ENCODE measurements around the gene FOXF2.

FOXF2 gene

GRCh38 chr6:1404713-1405098, 15.3 kb downstream of the FOXF2 start:
- H3K4me1 Mint-ChIP-seq (ENCODE audit: low read depth) = no peaks in the 10 kb centered on the region

GRCh38 chr6:1405221-1405620, 15.8 kb downstream of the FOXF2 start:
- Mint-ChIP-seq H3K4me3 (no peak overlapping the region), H3K27ac (no peak overlapping the region), H3K9me3 (no peaks in the 10 kb centered on the region), H3K4me1 (ENCODE audit: low read depth) (no peaks in the 10 kb centered on the region), H3K36me3 (ENCODE audit: low read depth) (no peaks in the 10 kb centered on the region), H3K27me3 (ENCODE audit: low read depth) (peaks cover 9% of the 10 kb centered on the region)

More at GRCh38 chr6:1404713-1405098, 15.3 kb downstream of the FOXF2 start:
- Mint-ChIP-seq H3K4me3 (no peak overlapping the region), H3K27ac (no peak overlapping the region), H3K36me3 (ENCODE audit: low read depth) (no peaks in the 10 kb centered on the region), H3K27me3 (ENCODE audit: low read depth) (peaks cover 9% of the 10 kb centered on the region), H3K9me3 (no peaks in the 10 kb centered on the region)

- no peak overlapping the region for H3K4me3 Mint-ChIP-seq
- H3K4me1 Mint-ChIP-seq (ENCODE audit: low read depth) = no peaks in the 10 kb centered on the region
- no peaks in the 10 kb centered on the region for H3K36me3 Mint-ChIP-seq (ENCODE audit: low read depth)
- H3K27me3 Mint-ChIP-seq (ENCODE audit: low read depth) = peaks cover 9% of the 10 kb centered on the region
- no peak overlapping the region for H3K27ac Mint-ChIP-seq
- no peaks in the 10 kb centered on the region for H3K9me3 Mint-ChIP-seq
Measured at GRCh38 chr6:1406306-1407072, 17.1 kb downstream of the FOXF2 start.

GRCh38 chr6:1407499-1407990, 18.2 kb downstream of the FOXF2 start:
- H3K4me3 Mint-ChIP-seq = no peak overlapping the region
- H3K27ac Mint-ChIP-seq = no peak overlapping the region
- H3K4me1 Mint-ChIP-seq (ENCODE audit: low read depth) = no peaks in the 10 kb centered on the region
- H3K27me3 Mint-ChIP-seq (ENCODE audit: low read depth) = peaks cover 13% of the 10 kb centered on the region
- no peaks in the 10 kb centered on the region for H3K36me3 Mint-ChIP-seq (ENCODE audit: low read depth)
- H3K9me3 Mint-ChIP-seq = no peaks in the 10 kb centered on the region

GRCh38 chr6:1409774-1410465, 20.5 kb downstream of the FOXF2 start:
- Mint-ChIP-seq H3K4me1 (ENCODE audit: low read depth) (no peaks in the 10 kb centered on the region), H3K27me3 (ENCODE audit: low read depth) (peaks cover 19% of the 10 kb centered on the region), H3K36me3 (ENCODE audit: low read depth) (no peaks in the 10 kb centered on the region), H3K4me3 (no peak overlapping the region), H3K9me3 (no peaks in the 10 kb centered on the region), H3K27ac (no peak overlapping the region)

- H3K27ac Mint-ChIP-seq = no peak overlapping the region
- no peaks in the 10 kb centered on the region for H3K4me1 Mint-ChIP-seq (ENCODE audit: low read depth)
- H3K36me3 Mint-ChIP-seq (ENCODE audit: low read depth) = no peaks in the 10 kb centered on the region
- H3K27me3 Mint-ChIP-seq (ENCODE audit: low read depth) = peaks cover 19% of the 10 kb centered on the region
- no peak overlapping the region for H3K4me3 Mint-ChIP-seq
- no peaks in the 10 kb centered on the region for H3K9me3 Mint-ChIP-seq
Measured at GRCh38 chr6:1412901-1413300, 23.5 kb downstream of the FOXF2 start.

- Mint-ChIP-seq H3K27ac (no peak overlapping the region), H3K9me3 (no peaks in the 10 kb centered on the region), H3K27me3 (ENCODE audit: low read depth) (peaks cover 10% of the 10 kb centered on the region), H3K36me3 (ENCODE audit: low read depth) (no peaks in the 10 kb centered on the region), H3K4me3 (no peak overlapping the region), H3K4me1 (ENCODE audit: low read depth) (no peaks in the 10 kb centered on the region)
Measured at GRCh38 chr6:1415416-1416063, 26.2 kb downstream of the FOXF2 start.

- Mint-ChIP-seq H3K4me1 (ENCODE audit: low read depth) (no peaks in the 10 kb centered on the region), H3K36me3 (ENCODE audit: low read depth) (no peaks in the 10 kb centered on the region), H3K27ac (no peak overlapping the region), H3K4me3 (no peak overlapping the region), H3K27me3 (ENCODE audit: low read depth) (peaks cover 10% of the 10 kb centered on the region), H3K9me3 (no peaks in the 10 kb centered on the region)
Measured at GRCh38 chr6:1416191-1416760, 26.9 kb downstream of the FOXF2 start.

- no peak overlapping the region for H3K27ac Mint-ChIP-seq
- no peaks in the 10 kb centered on the region for H3K9me3 Mint-ChIP-seq
- no peaks in the 10 kb centered on the region for H3K4me1 Mint-ChIP-seq (ENCODE audit: low read depth)
- H3K27me3 Mint-ChIP-seq (ENCODE audit: low read depth) = peaks cover 10% of the 10 kb centered on the region
- H3K36me3 Mint-ChIP-seq (ENCODE audit: low read depth) = no peaks in the 10 kb centered on the region
- H3K4me3 Mint-ChIP-seq = no peak overlapping the region
Measured at GRCh38 chr6:1416820-1417219, 27.4 kb downstream of the FOXF2 start.

- no peaks in the 10 kb centered on the region for H3K4me1 Mint-ChIP-seq (ENCODE audit: low read depth)
- H3K4me3 Mint-ChIP-seq = no peak overlapping the region
- H3K27ac Mint-ChIP-seq = no peak overlapping the region
- H3K36me3 Mint-ChIP-seq (ENCODE audit: low read depth) = no peaks in the 10 kb centered on the region
- H3K27me3 Mint-ChIP-seq (ENCODE audit: low read depth) = peaks cover 6% of the 10 kb centered on the region
- no peaks in the 10 kb centered on the region for H3K9me3 Mint-ChIP-seq
Measured at GRCh38 chr6:1417718-1418117, 28.3 kb downstream of the FOXF2 start.

- Mint-ChIP-seq H3K4me3 (no peak overlapping the region), H3K27ac (no peak overlapping the region)
Measured at GRCh38 chr6:1418471-1419191, 29.3 kb downstream of the FOXF2 start.

GRCh38 chr6:1420382-1420781, 31.0 kb downstream of the FOXF2 start:
- Mint-ChIP-seq H3K4me1 (ENCODE audit: low read depth) (peaks cover 1% of the 10 kb centered on the region), H3K9me3 (no peaks in the 10 kb centered on the region), H3K36me3 (ENCODE audit: low read depth) (no peaks in the 10 kb centered on the region), H3K4me3 (no peak overlapping the region), H3K27ac (no peak overlapping the region), H3K27me3 (ENCODE audit: low read depth) (peaks cover 3% of the 10 kb centered on the region)

More at GRCh38 chr6:1418471-1419191, 29.3 kb downstream of the FOXF2 start:
- H3K9me3 Mint-ChIP-seq = no peaks in the 10 kb centered on the region
- peaks cover 5% of the 10 kb centered on the region for H3K27me3 Mint-ChIP-seq (ENCODE audit: low read depth)
- no peaks in the 10 kb centered on the region for H3K4me1 Mint-ChIP-seq (ENCODE audit: low read depth)
- H3K36me3 Mint-ChIP-seq (ENCODE audit: low read depth) = no peaks in the 10 kb centered on the region

- no peak overlapping the region for H3K4me3 Mint-ChIP-seq
- H3K9me3 Mint-ChIP-seq = no peaks in the 10 kb centered on the region
- H3K27ac Mint-ChIP-seq = no peak overlapping the region
Measured at GRCh38 chr6:1422290-1422689, 32.9 kb downstream of the FOXF2 start.

GRCh38 chr6:1423578-1423977, 34.2 kb downstream of the FOXF2 start:
- H3K4me1 Mint-ChIP-seq (ENCODE audit: low read depth) = peaks cover 1% of the 10 kb centered on the region
- no peak overlapping the region for H3K4me3 Mint-ChIP-seq
- peaks cover 8% of the 10 kb centered on the region for H3K27me3 Mint-ChIP-seq (ENCODE audit: low read depth)
- no peak overlapping the region for H3K27ac Mint-ChIP-seq
- no peaks in the 10 kb centered on the region for H3K36me3 Mint-ChIP-seq (ENCODE audit: low read depth)
- H3K9me3 Mint-ChIP-seq = no peaks in the 10 kb centered on the region

More at GRCh38 chr6:1422290-1422689, 32.9 kb downstream of the FOXF2 start:
- Mint-ChIP-seq H3K27me3 (ENCODE audit: low read depth) (peaks cover 8% of the 10 kb centered on the region), H3K36me3 (ENCODE audit: low read depth) (no peaks in the 10 kb centered on the region), H3K4me1 (ENCODE audit: low read depth) (peaks cover 1% of the 10 kb centered on the region)
